ENCODE measurements around the gene FYN.
A peak's percentile ranks its signal among the peaks of the same experiment; 100 is the strongest.
"Not testable (repeated sequence)": the region's sequence is repeated elsewhere in the genome, so short reads cannot be mapped to it uniquely, and the experiment has no call there.

FYN gene

GRCh38 chr6:111850295-111850937, 22.8 kb downstream of the FYN start:
- no peak for DNase-seq

DNA sequence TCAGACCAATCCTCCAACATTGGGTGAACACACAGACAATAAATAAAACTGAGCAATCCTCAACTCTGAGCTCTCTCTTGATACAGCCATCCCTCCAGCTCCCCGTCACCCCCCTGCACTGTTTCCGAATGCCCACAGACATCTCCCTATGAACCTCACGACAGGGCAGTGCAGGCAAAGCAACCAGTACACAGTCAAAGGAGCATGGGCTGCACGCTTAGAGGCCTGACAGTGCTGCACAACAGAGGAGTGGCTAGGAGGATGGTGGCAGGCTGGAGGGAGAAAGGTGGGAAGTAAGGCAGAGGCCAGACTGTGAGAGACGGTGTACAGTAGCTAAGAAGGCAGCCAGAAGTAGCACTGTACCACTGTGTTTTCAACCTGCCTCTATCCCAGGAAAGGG, 24.0 kb downstream of the FYN start:
- DNase-seq, result no peak

DNA sequence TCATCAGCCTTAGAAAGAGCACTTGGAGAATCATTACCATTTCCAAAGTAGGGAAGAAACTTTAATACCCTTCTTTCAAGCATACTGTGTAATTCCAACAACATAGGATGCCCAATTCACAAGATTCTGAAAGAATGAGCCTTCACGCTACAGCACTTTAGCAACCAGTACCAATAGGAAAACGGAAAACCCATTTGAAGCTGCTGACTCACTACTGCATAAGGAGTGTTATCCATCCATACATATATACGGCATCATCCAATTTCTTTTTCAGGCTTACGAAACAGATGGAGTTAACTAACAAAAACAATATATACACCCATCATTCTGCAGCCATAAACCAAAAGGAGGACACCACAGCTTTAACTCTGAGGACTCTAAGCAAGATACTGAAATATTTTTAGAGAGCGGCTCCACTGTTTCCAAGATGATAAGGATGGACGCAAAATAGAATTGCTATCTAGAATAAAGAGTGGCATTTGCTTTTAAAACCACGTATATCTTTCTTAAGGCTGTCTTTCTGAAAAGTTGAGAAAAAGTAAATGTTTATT, 24.9 kb downstream of the FYN start:
- no peak for DNase-seq

- peak; percentile 84 for DNase-seq
These were observed 26.5 kb downstream of the FYN start for GRCh38 chr6:111846492-111847409.

DNA sequence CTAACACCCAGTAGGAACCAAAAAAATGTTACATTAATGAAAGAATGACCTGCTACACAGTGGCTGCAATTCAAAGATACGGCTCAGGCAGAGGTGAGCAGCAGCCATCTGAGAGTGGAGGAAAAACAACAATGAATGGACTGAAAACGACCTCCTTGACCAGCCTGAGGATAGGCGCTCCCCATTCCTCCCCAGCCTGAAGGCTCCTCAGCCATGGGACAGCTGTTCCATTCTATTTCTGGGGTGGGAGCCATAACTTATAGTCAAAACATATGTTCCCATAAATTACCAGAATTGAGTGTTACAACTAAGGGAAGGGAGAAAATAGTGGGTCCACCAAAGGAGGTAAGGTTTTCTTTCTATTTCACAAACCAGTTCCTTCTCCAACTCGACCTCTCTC, 27.2 kb downstream of the FYN start:
- no peak for DNase-seq

GRCh38 chr6:111845441-111845871, 27.8 kb downstream of the FYN start:
- peak; percentile 32 for DNase-seq

DNA sequence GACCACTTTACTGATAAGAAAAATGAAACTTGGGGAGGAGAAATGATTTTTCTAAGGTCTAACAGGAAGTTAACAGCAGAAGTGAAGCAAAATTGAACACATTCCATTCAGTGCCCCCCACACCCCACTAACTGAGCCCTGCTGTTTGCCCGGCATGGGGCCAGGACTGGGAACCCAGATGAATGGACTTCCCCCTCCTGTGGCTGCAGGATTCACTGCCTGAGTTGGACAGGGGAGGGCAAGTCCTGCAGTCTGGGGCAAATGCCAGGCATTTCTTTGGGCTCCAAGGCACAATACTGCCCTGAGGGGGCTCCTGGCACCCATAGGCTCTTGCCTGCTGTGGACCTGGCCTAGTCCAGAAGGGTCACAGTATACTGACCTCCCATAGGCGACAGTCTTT, 28.3 kb downstream of the FYN start:
- DNase-seq, result peak; percentile 58

DNA sequence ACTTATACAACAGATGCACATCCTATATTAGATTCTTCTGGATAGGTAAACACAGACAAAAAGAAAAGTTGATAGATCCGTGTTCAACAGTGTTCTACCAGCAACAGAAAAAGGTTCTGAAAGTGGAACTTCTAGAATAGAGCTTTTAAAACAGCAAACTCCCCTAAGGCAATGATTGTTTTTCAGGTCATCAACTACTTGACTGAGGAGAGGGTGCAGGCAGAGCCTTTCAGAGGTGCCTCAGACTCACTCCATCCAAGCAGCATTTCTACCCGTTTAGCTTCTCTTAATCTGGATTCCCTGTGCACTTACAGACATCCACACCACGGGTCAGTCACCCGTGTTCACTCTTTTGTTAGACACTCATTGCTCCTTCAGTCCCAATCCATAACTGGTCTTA, 28.9 kb downstream of the FYN start:
- DNase-seq, result peak; percentile 33

DNA sequence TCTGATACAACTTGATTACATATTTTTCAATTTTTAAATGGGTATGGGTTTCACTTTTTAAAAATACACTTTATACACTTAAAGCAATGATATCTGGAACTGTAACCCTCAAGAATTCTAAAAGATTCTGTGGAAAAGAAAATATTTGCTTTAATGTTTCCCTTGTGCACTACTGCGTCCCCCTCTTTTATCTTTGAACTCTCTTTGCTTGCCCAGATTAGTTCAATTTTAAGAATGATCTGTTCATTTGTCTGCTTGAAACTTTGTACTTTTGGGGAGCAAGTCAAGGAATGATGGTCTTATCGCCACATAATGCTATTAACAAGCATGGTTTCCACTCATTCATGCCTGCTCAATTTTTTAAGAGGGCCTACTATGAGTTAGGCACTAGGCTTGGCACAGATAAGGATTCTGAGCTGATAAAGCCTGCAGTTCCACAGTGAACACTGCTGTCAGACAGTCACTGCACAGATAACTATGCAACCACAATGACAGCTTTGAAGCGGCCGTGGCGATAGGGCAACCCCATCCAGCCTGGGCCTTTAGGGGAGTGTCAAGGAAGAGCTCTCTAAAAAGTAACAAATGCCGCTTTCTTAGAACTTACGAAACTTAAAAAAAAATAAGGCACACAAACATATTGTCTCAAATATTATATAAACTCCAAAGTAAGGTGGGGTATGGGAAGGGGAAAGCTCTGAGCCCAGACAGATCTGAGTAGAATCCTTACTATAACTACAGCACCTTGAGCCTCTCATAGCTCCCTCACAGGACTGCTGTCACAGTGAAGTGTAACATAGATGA, 29.7 kb downstream of the FYN start:
- peak; percentile 97 for DNase-seq

DNA sequence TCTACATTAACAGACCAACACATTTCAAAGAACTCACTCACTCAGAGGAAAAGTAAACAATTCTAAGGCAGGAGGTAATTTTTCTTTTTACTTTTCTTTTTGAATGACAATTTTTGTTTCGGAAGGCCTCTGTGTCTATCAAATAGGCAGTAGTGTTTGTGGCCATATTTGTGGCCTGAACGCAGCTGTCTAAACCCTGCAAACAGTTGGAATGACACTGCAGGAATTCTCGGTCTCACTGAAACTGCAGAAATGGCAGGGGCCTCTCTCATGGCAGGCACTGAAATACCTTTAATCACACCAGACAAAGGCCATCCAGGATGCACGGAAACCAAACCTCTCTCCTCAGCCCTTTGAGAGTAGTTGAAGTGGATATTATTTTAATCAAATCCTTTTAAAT, 30.4 kb downstream of the FYN start:
- peak; percentile 69 for DNase-seq

- DNase-seq, result no peak
These were observed 30.9 kb downstream of the FYN start for GRCh38 chr6:111842271-111842822.

GRCh38 chr6:111841822-111842221, 31.4 kb downstream of the FYN start:
- DNase-seq, result peak; percentile 29

GRCh38 chr6:111840803-111841202, 32.4 kb downstream of the FYN start:
- no peak for DNase-seq

- DNase-seq, result no peak
These were observed 34.3 kb downstream of the FYN start for GRCh38 chr6:111838749-111839484.

- DNase-seq, result no peak
These were observed 35.4 kb downstream of the FYN start for GRCh38 chr6:111837641-111838500.

- no peak for DNase-seq
These were observed 36.2 kb downstream of the FYN start for GRCh38 chr6:111837007-111837406.

DNA sequence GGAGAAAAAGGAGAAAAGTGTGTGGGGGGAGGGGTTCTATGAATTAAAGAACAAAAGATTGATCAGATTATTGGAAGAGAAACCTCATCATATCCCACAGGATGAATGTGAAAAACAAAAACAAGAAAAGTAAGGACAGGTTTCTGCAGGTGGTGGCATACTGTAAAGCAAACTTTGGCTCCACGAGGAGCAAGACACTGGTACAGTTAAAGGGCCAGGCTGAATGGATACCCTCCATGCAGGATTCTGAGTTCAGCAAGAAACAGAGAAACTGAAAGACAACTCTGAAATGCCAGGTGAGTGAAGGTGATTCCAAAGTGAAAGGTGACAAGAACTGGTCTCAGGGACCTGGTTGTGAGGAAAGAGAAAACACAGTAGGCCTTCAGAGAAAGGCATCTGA, 37.4 kb downstream of the FYN start:
- DNase-seq, result no peak

DNA sequence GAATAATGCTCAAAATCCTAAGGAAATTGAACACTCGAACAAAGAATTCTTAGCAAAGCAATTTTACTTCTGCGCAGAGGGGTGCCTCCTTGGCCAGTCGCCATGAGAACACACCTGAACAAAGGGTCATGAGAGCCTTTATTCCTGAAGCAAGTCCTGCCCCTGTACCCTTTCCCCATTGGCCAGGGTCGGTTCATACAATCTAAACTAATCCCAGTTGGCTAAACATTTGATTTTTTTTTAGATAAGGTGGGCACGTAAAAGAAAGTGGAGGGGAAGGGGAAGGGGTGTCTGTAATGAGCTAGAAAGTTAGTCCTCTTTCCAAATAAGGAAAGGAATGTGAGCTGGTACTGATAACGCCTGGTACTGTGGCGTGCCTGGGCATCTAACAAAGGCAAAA, 37.9 kb downstream of the FYN start:
- not testable (repeated sequence) for DNase-seq

DNA sequence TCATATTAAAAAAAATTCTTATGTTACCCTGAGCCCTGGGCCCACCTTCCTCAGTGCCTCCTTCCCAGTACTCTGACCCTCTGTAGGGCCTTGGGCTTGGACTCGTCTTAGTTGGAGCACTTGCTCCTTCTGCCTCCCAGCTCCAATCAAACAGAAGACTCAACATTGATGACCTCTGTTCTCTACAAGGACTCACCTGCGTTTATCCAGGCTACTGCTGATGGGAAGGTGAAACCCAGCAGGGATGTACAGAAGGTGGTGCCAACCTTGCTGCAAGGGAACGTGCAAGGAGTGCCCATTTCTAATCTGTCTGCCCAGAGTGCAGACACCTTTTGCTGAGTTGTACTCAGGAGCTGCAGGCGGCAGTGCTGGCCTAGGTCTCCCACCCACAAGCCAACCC, 38.9 kb downstream of the FYN start:
- DNase-seq, result no peak

- no peak for DNase-seq
These were observed 40.3 kb downstream of the FYN start for GRCh38 chr6:111832833-111833418.

- DNase-seq, result no peak
These were observed 41.8 kb downstream of the FYN start for GRCh38 chr6:111831408-111831807.

Data from hematopoietic multipotent progenitor cell treated with erythropoietin and hydrocortisone succinate and interleukin-3 and kit ligand, for 8 days (in vitro differentiated cells).